DOHH2 (cell line): ENCODE measurements around the gene KRTAP22-2.

Experiments
- H3F3A ChIP-seq: fragments of 200-600 bp; sonication (generic), shearing (Covaris generic); 2 replicates; pipeline ENCODE4 v1.6.0; 2016; ENCODE audit warnings: antibody characterized with exemption, mild to moderate bottlenecking; ENCODE audit not compliant: control insufficient read depth, insufficient read depth
- H3K27ac ChIP-seq: fragments of 200-600 bp; sonication (generic); 2 replicates; pipeline ENCODE4 v1.5.1; 2014; ENCODE audit warnings: low read depth, mild to moderate bottlenecking, low read length, moderate library complexity
- H3K27me3 ChIP-seq: fragments of 200-600 bp; sonication (generic); 2 replicates; pipeline ENCODE4 v1.6.1; 2014; ENCODE audit warnings: mild to moderate bottlenecking, low read length, mixed read lengths; ENCODE audit not compliant: control insufficient read depth
- H3K36me3 ChIP-seq: fragments of 200-600 bp; sonication (generic); 2 replicates; pipeline ENCODE4 v1.6.1; 2014; ENCODE audit warnings: mild to moderate bottlenecking, low read length, moderate library complexity, mixed read lengths; ENCODE audit not compliant: control insufficient read depth
- H3K4me1 ChIP-seq: fragments of 200-600 bp; sonication (generic); 2 replicates; pipeline ENCODE4 v1.6.1; 2014; ENCODE audit warnings: mild to moderate bottlenecking, low read length, mixed read lengths; ENCODE audit not compliant: control insufficient read depth
- H3K4me2 ChIP-seq: fragments of 200-600 bp; sonication (generic); 2 replicates; pipeline ENCODE4 v1.6.0; 2014; ENCODE audit warnings: mild to moderate bottlenecking, low read length, moderate library complexity
- H3K4me3 ChIP-seq: fragments of 200-600 bp; sonication (generic); 2 replicates; pipeline ENCODE4 v1.5.1; 2014; ENCODE audit warnings: mild to moderate bottlenecking, low read length, mixed read lengths
- H3K79me2 ChIP-seq: fragments of 200-600 bp; sonication (generic); 2 replicates; pipeline ENCODE4 v1.6.1; 2014; ENCODE audit warnings: mild to moderate bottlenecking, low read length, mixed read lengths; ENCODE audit not compliant: control insufficient read depth
- H3K9me2 ChIP-seq: fragments of 200-600 bp; sonication (generic); replicated peaks from 2 replicates; pipeline ENCODE4 v1.6.1; 2014; ENCODE audit warnings: mild to moderate bottlenecking, low read length, mixed read lengths; ENCODE audit not compliant: control insufficient read depth
- H3K9me3 ChIP-seq: fragments of 200-600 bp; sonication (generic); 2 replicates; pipeline ENCODE4 v1.6.1; 2014; ENCODE audit warnings: antibody characterized with exemption, low read length, mixed read lengths; ENCODE audit not compliant: control insufficient read depth, insufficient read depth
- H4K20me1 ChIP-seq: fragments of 200-600 bp; sonication (generic); 2 replicates; pipeline ENCODE4 v1.6.0; 2014; ENCODE audit warnings: low read depth, mild to moderate bottlenecking, antibody characterized with exemption, low read length, moderate library complexity; ENCODE audit not compliant: control insufficient read depth, insufficient read depth
- CTCF ChIP-seq: fragments of 200-600 bp; sonication (generic); IDR thresholded peaks from one replicate; pipeline ENCODE4 v1.5.1; 2014; ENCODE audit warnings: antibody characterized with exemption, mild to moderate bottlenecking, low read depth, low read length; ENCODE audit not compliant: poor library complexity, severe bottlenecking
- EZH2phosphoT487 ChIP-seq: fragments of 200-600 bp; sonication (generic); IDR thresholded peaks from 2 replicates; pipeline ENCODE4 v1.6.1; 2017; ENCODE audit warnings: borderline replicate concordance, mild to moderate bottlenecking, antibody characterized with exemption, low read length, moderate library complexity, mixed read lengths

KRTAP22-2 gene

GRCh38 chr21:30623362-30623761 is 33.2 kb upstream of the KRTAP22-2 start:
- H3K4me1 ChIP-seq: no peaks in the 10 kb centered on the region
- TF ChIP-seq CTCF (no peak), EZH2phosphoT487 (no peak)
- no peak overlapping the region for H3K27ac ChIP-seq
- H3K4me3 ChIP-seq: no peak overlapping the region
- H3K9me2 ChIP-seq: no peaks in the 10 kb centered on the region
- H3K27me3 ChIP-seq: no peaks in the 10 kb centered on the region
- H3K79me2 ChIP-seq: no peaks in the 10 kb centered on the region
- H3K9me3 ChIP-seq: peaks cover 2% of the 10 kb centered on the region; the same call in 1 of the 2 replicates
- no peak overlapping the region for H3K4me2 ChIP-seq
- H4K20me1 ChIP-seq: no peaks in the 10 kb centered on the region
- no peaks in the 10 kb centered on the region for H3K36me3 ChIP-seq
- H3F3A ChIP-seq: no peaks in the 10 kb centered on the region

GRCh38 chr21:30620522-30620921 is 30.3 kb upstream of the KRTAP22-2 start, which contains the start of gene KRTAP20-4:
Gene KRTAP20-4, plus strand, starts transcription at chr21:30620627.
- Histone ChIP-seq H3K4me3 (no peak within 1 kb of the TSS), H3K4me1 (no peaks in the 10 kb centered on the region), H4K20me1 (no peaks in the 10 kb centered on the region), H3K9me3 (peaks cover 2% of the 10 kb centered on the region; the same call in 1 of the 2 replicates), H3K27ac (no peak within 1 kb of the TSS), H3K27me3 (no peaks in the 10 kb centered on the region), H3K4me2 (no peak within 1 kb of the TSS), H3K79me2 (no peaks in the 10 kb centered on the region), H3K9me2 (no peaks in the 10 kb centered on the region), H3F3A (no peaks in the 10 kb centered on the region), H3K36me3 (no peaks in the 10 kb centered on the region)
- TF ChIP-seq CTCF (no peak), EZH2phosphoT487 (no peak)

GRCh38 chr21:30620080-30620479 is 29.9 kb upstream of the KRTAP22-2 start:
- no peak overlapping the region for H3K4me2 ChIP-seq

More at GRCh38 chr21:30620080-30620479, 29.9 kb upstream of the KRTAP22-2 start:
- no peaks in the 10 kb centered on the region for H3K79me2 ChIP-seq
- H4K20me1 ChIP-seq: no peaks in the 10 kb centered on the region
- TF ChIP-seq CTCF: no peak
- TF ChIP-seq EZH2phosphoT487: no peak
- H3F3A ChIP-seq: no peaks in the 10 kb centered on the region
- H3K27ac ChIP-seq: no peak overlapping the region
- H3K9me2 ChIP-seq: no peaks in the 10 kb centered on the region
- no peaks in the 10 kb centered on the region for H3K27me3 ChIP-seq
- no peaks in the 10 kb centered on the region for H3K36me3 ChIP-seq
- H3K4me1 ChIP-seq: no peaks in the 10 kb centered on the region
- no peak overlapping the region for H3K4me3 ChIP-seq
- peaks cover 2% of the 10 kb centered on the region; the same call in 1 of the 2 replicates for H3K9me3 ChIP-seq
